ENCODE results near the gene PLCH2. TPM values are rescaled to one million over a fixed set of nuclear protein-coding genes. Genes with fewer than 3 reads are reported as not detected.

Gene PLCH2
- total RNA-seq, 1 donor from 2014 or later = 0.47 TPM

- no peak for DNase-seq (ENCODE audit: extremely low read depth, low read depth, low spot score)
Measured at GRCh38 chr1:2495026-2495425, 18.9 kb downstream of the PLCH2 start.

GRCh38 chr1:2495546-2495945 lies 19.5 kb downstream of the PLCH2 start:
- DNase-seq (ENCODE audit: extremely low read depth, low read depth, low spot score) = no peak

- no peak for DNase-seq (ENCODE audit: extremely low read depth, low read depth, low spot score)
Measured at GRCh38 chr1:2496087-2496622, 20.1 kb downstream of the PLCH2 start.

- no peak for DNase-seq (ENCODE audit: extremely low read depth, low read depth, low spot score)
Measured at GRCh38 chr1:2496746-2497145, 20.7 kb downstream of the PLCH2 start.

- DNase-seq (ENCODE audit: extremely low read depth, low read depth, low spot score) = no peak
Measured at GRCh38 chr1:2497891-2498290, 21.8 kb downstream of the PLCH2 start.

GRCh38 chr1:2498648-2499047 lies 22.6 kb downstream of the PLCH2 start:
- DNase-seq (ENCODE audit: extremely low read depth, low read depth, low spot score) = no peak

- no peak for DNase-seq (ENCODE audit: extremely low read depth, low read depth, low spot score)
Measured at GRCh38 chr1:2499260-2499659, 23.2 kb downstream of the PLCH2 start.

- DNase-seq (ENCODE audit: extremely low read depth, low read depth, low spot score) = no peak
Measured at GRCh38 chr1:2499986-2500596, 24.0 kb downstream of the PLCH2 start.

GRCh38 chr1:2501041-2501819 lies 25.1 kb downstream of the PLCH2 start:
- DNase-seq (ENCODE audit: extremely low read depth, low read depth, low spot score) = no peak

GRCh38 chr1:2501820-2502119 lies 25.7 kb downstream of the PLCH2 start:
- no peak for DNase-seq (ENCODE audit: extremely low read depth, low read depth, low spot score)

- no peak for DNase-seq (ENCODE audit: extremely low read depth, low read depth, low spot score)
Measured at GRCh38 chr1:2502210-2502609, 26.1 kb downstream of the PLCH2 start.

GRCh38 chr1:2502661-2503553 lies 26.8 kb downstream of the PLCH2 start:
- DNase-seq (ENCODE audit: extremely low read depth, low read depth, low spot score) = no peak

GRCh38 chr1:2503554-2504224 lies 27.6 kb downstream of the PLCH2 start:
- DNase-seq (ENCODE audit: extremely low read depth, low read depth, low spot score) = no peak

- DNase-seq (ENCODE audit: extremely low read depth, low read depth, low spot score) = no peak
Measured at GRCh38 chr1:2504225-2504948, 28.3 kb downstream of the PLCH2 start.

GRCh38 chr1:2504949-2505272 lies 28.8 kb downstream of the PLCH2 start:
- no peak for DNase-seq (ENCODE audit: extremely low read depth, low read depth, low spot score)

GRCh38 chr1:2505461-2505994 lies 29.4 kb downstream of the PLCH2 start:
- DNase-seq (ENCODE audit: extremely low read depth, low read depth, low spot score) = no peak

- no peak for DNase-seq (ENCODE audit: extremely low read depth, low read depth, low spot score)
Measured at GRCh38 chr1:2506007-2506860, 30.1 kb downstream of the PLCH2 start.

GRCh38 chr1:2506901-2507565 lies 30.9 kb downstream of the PLCH2 start:
- no peak for DNase-seq (ENCODE audit: extremely low read depth, low read depth, low spot score)

- no peak for DNase-seq (ENCODE audit: extremely low read depth, low read depth, low spot score)
Measured at GRCh38 chr1:2507744-2508155, 31.7 kb downstream of the PLCH2 start.

All from glomerular endothelial cell (primary cell).